Tibial nerve (tissue), 4 donors: ENCODE measurements around the gene CFAP43. TPM values are rescaled to one million over a fixed set of nuclear protein-coding genes. Genes with fewer than 3 reads are reported as not detected.

ENCODE experiments used
- DNase-seq, 2 donors: peaks; one replicate each; pipeline ENCODE4 v3.0.0-alpha.2; 2019; ENCODE audit warnings: low spot score in 2 of 2
- H3K27ac ChIP-seq, 4 donors: fragments of 200-600 bp; sonication (generic) in 3 of 4; one replicate each; pipeline ENCODE4 v1.5.1; 2017 to 2019; ENCODE audit warnings: mild to moderate bottlenecking in 1 of 4
- H3K27me3 ChIP-seq, 2 donors: fragments of 200-600 bp; sonication (generic) in 1 of 2; one replicate each; pipeline versions ENCODE4 v1.5.1 to v1.6.0; 2017 to 2019
- H3K36me3 ChIP-seq, 3 donors: fragments of 200-600 bp; sonication (generic); one replicate each; pipeline ENCODE4 v1.5.1; 2018 to 2019
- H3K4me1 ChIP-seq, 4 donors: fragments of 200-600 bp; sonication (generic) in 3 of 4; one replicate each; pipeline ENCODE4 v1.5.1; 2017 to 2019
- H3K4me3 ChIP-seq, 4 donors: fragments of 200-600 bp; sonication (generic) in 3 of 4; one replicate each; pipeline ENCODE4 v1.5.1; 2017 to 2019; ENCODE audit warnings: mild to moderate bottlenecking in 1 of 4, moderate library complexity in 1 of 4
- H3K9me3 ChIP-seq, 4 donors: fragments of 200-600 bp; sonication (generic) in 3 of 4; one replicate each; pipeline ENCODE4 v1.5.1; 2017 to 2019
- CTCF ChIP-seq, 5 experiments: fragments of 200-600 bp in 3 of 5; fragments of 450-650 bp in 2 of 5; sonication (generic) in 3 of 5; IDR thresholded peaks; one replicate each; pipeline ENCODE4 v1.5.1; 2016 to 2019; ENCODE audit warnings: antibody characterized with exemption in 5 of 5, mild to moderate bottlenecking in 3 of 5, moderate library complexity in 2 of 5
- EP300 ChIP-seq, 2 donors: sonication (generic); formaldehyde crosslinking; IDR thresholded peaks; one replicate each; pipeline ENCODE4 v1.6.1; 2017; ENCODE audit warnings: antibody characterized with exemption in 2 of 2, mild to moderate bottlenecking in 1 of 2
- POLR2A ChIP-seq, 2 donors: fragments of 450-650 bp; IDR thresholded peaks; one replicate each; pipeline ENCODE4 v1.6.1; 2017; ENCODE audit warnings: antibody characterized with exemption in 2 of 2, mild to moderate bottlenecking in 2 of 2, moderate library complexity in 2 of 2
- WGBS, 2 donors: methylation state at CpG; one replicate each; pipeline ENCODE4 v1.1.5; 2018; 5-methylcytosine and 5-hydroxymethylcytosine counted together
- total RNA-seq, 4 donors: library from RNA; depleted of rRNA; stranded (reverse); fragments of >200 nt; gene quantifications; one replicate each; pipeline ENCODE4 v1.1.0, GENCODE V29; 2016

The CFAP43 gene
- total RNA-seq, 4 donors from 2014 or later, result 0.30 to 4.3 (median 2.5) TPM

GRCh38 chr10:104276192-104276591 is 44.0 kb upstream of the CFAP43 start:
- 86 to 87% methylated on average over 1 of the region's 1 CpG for WGBS, 2 donors
- Histone ChIP-seq H3K36me3 (no peaks in the 10 kb centered on the region), H3K9me3 (no peaks in the 10 kb centered on the region), H3K4me3 (no peak overlapping the region), H3K4me1 (peaks cover 0 to 9% (median 0%) of the 10 kb centered on the region in 4 donors), H3K27ac (no peak overlapping the region), H3K27me3 (peaks cover 0 to 15% of the 10 kb centered on the region in 2 donors)
- TF ChIP-seq CTCF (IDR thresholded peaks at IDR 0.05) (no peak), EP300 (IDR thresholded peaks at IDR 0.05) (no peak), POLR2A (IDR thresholded peaks at IDR 0.05) (no peak)
- DNase-seq, result no peak

DNA sequence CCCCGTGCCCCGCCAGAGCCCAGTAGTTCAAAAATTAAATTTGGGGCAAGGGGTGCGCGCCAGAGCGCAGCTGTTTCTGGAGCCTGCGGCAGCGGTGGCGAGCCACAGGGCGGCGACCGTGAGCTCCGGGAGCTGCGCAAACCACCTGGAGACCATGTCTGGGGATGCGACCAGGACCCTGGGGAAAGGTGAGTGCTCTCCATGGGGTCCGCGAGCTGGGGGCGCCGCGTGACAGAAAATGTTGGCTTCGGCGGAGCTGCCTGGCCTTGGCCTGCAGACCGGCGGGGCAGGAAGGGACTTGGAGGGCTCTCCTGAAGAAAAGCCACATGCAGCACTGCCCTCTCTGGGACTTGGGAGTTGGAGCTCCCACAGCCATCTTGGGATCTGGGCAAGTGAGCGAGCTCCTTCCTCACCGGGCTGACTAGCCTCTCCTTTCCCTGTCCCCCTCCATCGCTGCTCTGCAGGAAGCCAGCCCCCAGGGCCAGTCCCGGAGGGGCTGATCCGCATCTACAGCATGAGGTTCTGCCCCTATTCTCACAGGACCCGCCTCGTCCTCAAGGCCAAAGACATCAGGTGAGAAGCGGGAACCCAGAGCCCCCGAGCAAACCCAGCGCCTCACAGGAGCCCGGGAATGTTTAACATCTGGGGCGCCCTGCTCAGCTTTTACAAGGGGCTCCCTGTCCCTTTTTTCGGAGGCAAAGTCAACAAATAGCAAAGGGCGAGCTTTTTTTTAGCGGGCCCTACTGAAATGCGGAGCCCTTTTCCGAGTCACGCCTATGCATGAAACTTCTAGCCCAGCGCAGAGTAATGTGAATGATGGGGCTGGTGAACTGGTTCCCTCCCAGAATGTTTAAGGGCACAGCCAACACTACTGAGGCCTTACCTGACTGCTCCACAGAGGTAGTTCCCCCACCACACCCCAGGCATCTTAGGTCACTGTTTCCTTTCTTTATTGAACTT is 42.9 kb upstream of the CFAP43 start:
- Histone ChIP-seq H3K36me3 (no peaks in the 10 kb centered on the region), H3K9me3 (no peaks in the 10 kb centered on the region), H3K4me3 (peak overlapping the region; percentile 9 to 37 (median 20)), H3K27ac (no peak overlapping the region), H3K4me1 (peaks cover 0 to 9% (median 0%) of the 10 kb centered on the region in 4 donors), H3K27me3 (peaks cover 0 to 15% of the 10 kb centered on the region in 2 donors)
- TF ChIP-seq CTCF (IDR thresholded peaks at IDR 0.05) (peak; percentile 59 to 85 (median 77)), POLR2A (IDR thresholded peaks at IDR 0.05) (no peak), EP300 (IDR thresholded peaks at IDR 0.05) (no peak)
- no peak for DNase-seq
- 27 to 31% methylated on average over 29 to 39 of the region's 42 CpGs for WGBS, 2 donors

DNA sequence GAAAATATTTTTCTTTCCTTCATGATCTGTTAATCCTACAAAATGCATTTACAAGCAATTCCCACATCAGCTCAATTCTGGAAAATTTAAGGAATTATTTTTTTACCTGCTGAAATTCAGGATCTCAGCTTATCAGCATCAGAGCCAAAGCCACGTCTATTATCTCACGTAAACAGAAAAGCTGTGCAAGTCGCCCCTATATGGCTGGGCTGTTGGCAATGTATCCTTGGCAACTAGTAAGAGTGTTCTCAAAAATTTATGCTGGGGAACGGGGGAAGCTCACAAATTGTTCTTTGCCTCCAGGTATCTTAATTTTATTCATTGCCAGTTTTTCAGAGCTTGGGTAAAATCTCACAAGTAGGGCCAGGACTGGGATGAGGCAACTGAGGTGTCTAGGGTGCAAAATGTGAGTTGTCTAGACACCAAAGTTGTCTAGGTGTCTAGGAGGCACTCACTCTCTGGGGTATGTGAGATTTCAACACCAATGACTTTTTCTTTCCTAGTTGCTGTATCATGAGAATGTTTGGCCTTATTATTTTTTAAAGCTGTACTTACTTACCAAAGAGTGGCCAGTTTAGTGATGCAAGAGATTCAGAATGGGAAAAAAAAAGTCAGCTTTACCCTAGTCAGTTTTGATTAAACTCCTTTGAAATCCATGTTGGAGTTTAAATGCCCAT is 41.9 kb upstream of the CFAP43 start:
- peaks cover 0 to 13% (median 2%) of the 10 kb centered on the region in 4 donors for H3K4me1 ChIP-seq
- no peak overlapping the region for H3K27ac ChIP-seq
- WGBS, 2 donors, result 87 to 95% methylated on average over 4 of the region's 4 CpGs
- TF ChIP-seq EP300 (IDR thresholded peaks at IDR 0.05), result no peak
- no peak for TF ChIP-seq CTCF (IDR thresholded peaks at IDR 0.05)
- no peak for TF ChIP-seq POLR2A (IDR thresholded peaks at IDR 0.05)
- H3K36me3 ChIP-seq, result no peaks in the 10 kb centered on the region
- H3K9me3 ChIP-seq, result no peaks in the 10 kb centered on the region
- H3K27me3 ChIP-seq, result peaks cover 0 to 15% of the 10 kb centered on the region in 2 donors
- DNase-seq, result no peak
- no peak overlapping the region for H3K4me3 ChIP-seq

GRCh38 chr10:104273286-104273685 is 41.1 kb upstream of the CFAP43 start:
- H3K4me1 ChIP-seq, result peaks cover 0 to 16% (median 3%) of the 10 kb centered on the region in 4 donors
- no peaks in the 10 kb centered on the region for H3K36me3 ChIP-seq
- H3K9me3 ChIP-seq, result no peaks in the 10 kb centered on the region
- TF ChIP-seq POLR2A (IDR thresholded peaks at IDR 0.05) (no peak), EP300 (IDR thresholded peaks at IDR 0.05) (no peak), CTCF (IDR thresholded peaks at IDR 0.05) (no peak)
- WGBS, 2 donors, result 54 to 64% methylated on average over 1 of the region's 1 CpG
- DNase-seq, result no peak
- H3K4me3 ChIP-seq, result no peak overlapping the region
- no peak overlapping the region for H3K27ac ChIP-seq
- H3K27me3 ChIP-seq, result peaks cover 0 to 15% of the 10 kb centered on the region in 2 donors
